Breast epithelium (tissue), 4 donors: ENCODE data around the gene PSMA7. TPM values are rescaled to one million over a fixed set of nuclear protein-coding genes. Genes with fewer than 3 reads are reported as not detected.
A peak's percentile ranks its signal among the peaks of the same experiment; 100 is the strongest.

Source experiments
- DNase-seq, 2 donors: peaks; one replicate each; pipeline ENCODE4 v3.0.0-alpha.2; 2019; ENCODE audit warnings: low spot score in 2 of 2
- H3K27ac ChIP-seq, 2 donors: fragments of 200-600 bp; sonication (generic) in 1 of 2; one replicate each; pipeline ENCODE4 v1.5.1; 2016 to 2019; ENCODE audit warnings: mild to moderate bottlenecking in 1 of 2
- H3K27me3 ChIP-seq, 2 donors: fragments of 200-600 bp; sonication (generic) in 1 of 2; one replicate each; pipeline versions ENCODE4 v1.5.1 to v1.6.0; 2017 to 2019; ENCODE audit warnings: control low read depth in 1 of 2, mild to moderate bottlenecking in 1 of 2
- H3K36me3 ChIP-seq: fragments of 200-600 bp; one replicate; pipeline ENCODE4 v1.5.1; 2019
- H3K4me1 ChIP-seq, 2 donors: fragments of 200-600 bp; sonication (generic); one replicate each; pipeline ENCODE4 v1.5.1; 2016 to 2019; ENCODE audit warnings: control low read depth in 1 of 2
- H3K4me3 ChIP-seq, 3 donors: fragments of 200-600 bp; sonication (generic); 1 replicate in 2 of 3; 2 replicates in 1 of 3; pipeline ENCODE4 v1.5.1; 2016 to 2019; ENCODE audit warnings: mild to moderate bottlenecking in 3 of 3, moderate library complexity in 2 of 3
- H3K9me3 ChIP-seq, 2 donors: fragments of 200-600 bp; sonication (generic) in 1 of 2; one replicate each; pipeline ENCODE4 v1.5.1; 2016 to 2019; ENCODE audit warnings: control low read depth in 1 of 2
- CTCF ChIP-seq, 3 donors: fragments of 450-650 bp; IDR thresholded peaks; one replicate each; pipeline ENCODE4 v1.5.1; 2016 to 2017; ENCODE audit warnings: antibody characterized with exemption in 3 of 3, mild to moderate bottlenecking in 3 of 3, moderate library complexity in 3 of 3
- POLR2A ChIP-seq: fragments of 450-650 bp; IDR thresholded peaks from one replicate; pipeline ENCODE4 v1.6.1; 2016; ENCODE audit warnings: antibody characterized with exemption, mild to moderate bottlenecking, moderate library complexity
- POLR2AphosphoS5 ChIP-seq, 3 donors: sonication (generic); formaldehyde crosslinking; IDR thresholded peaks; one replicate each; pipeline ENCODE4 v1.6.1; 2017; ENCODE audit warnings: antibody characterized with exemption in 3 of 3
- intact Hi-C: fragments of 100-400 bp; cut with DNase I; formaldehyde crosslinking; loops from one replicate; pipeline ENCODE4 v1.15.1; 2023; ENCODE audit warnings: low total_unique reads
- total RNA-seq, 3 donors: library from RNA; depleted of rRNA; stranded (reverse); fragments of >200 nt; gene quantifications; one replicate each; pipeline ENCODE4 v1.1.0, GENCODE V29; 2016

PSMA7 gene
- total RNA-seq, 3 donors from 2014 or later: 200 to 579 (median 380) TPM

- Histone ChIP-seq H3K36me3 (peaks cover 15% of the 10 kb centered on the region), H3K27ac (no peak overlapping the region), H3K27me3 (no peaks in the 10 kb centered on the region), H3K9me3 (no peaks in the 10 kb centered on the region), H3K4me3 (no peak overlapping the region), H3K4me1 (peaks cover 0 to 6% of the 10 kb centered on the region in 2 donors)
- TF ChIP-seq POLR2A (no peak), POLR2AphosphoS5 (IDR thresholded peaks at IDR 0.05) (peak in 1 of 3 donors; percentile 28), CTCF (IDR thresholded peaks at IDR 0.05) (peak in 2 of 3 donors; percentile 62 to 66)
- intact Hi-C loops: no loop called here
- peak; percentile 63 to 70 for DNase-seq
Observed at GRCh38 chr20:62136283-62137091, 6.7 kb downstream of the PSMA7 start.

- H3K9me3 ChIP-seq: no peaks in the 10 kb centered on the region
- intact Hi-C loops: no loop called here
- H3K4me1 ChIP-seq: no peaks in the 10 kb centered on the region
- DNase-seq: no peak
- no peak overlapping the region for H3K4me3 ChIP-seq
- no peaks in the 10 kb centered on the region for H3K27me3 ChIP-seq
- H3K36me3 ChIP-seq: peaks cover 22% of the 10 kb centered on the region
- TF ChIP-seq POLR2A (no peak), CTCF (IDR thresholded peaks at IDR 0.05) (no peak), POLR2AphosphoS5 (IDR thresholded peaks at IDR 0.05) (no peak)
- peak overlapping the region in 1 of 2 donors; percentile 25 for H3K27ac ChIP-seq
Observed at GRCh38 chr20:62135573-62136266, 7.5 kb downstream of the PSMA7 start.

GRCh38 chr20:62134735-62135231 lies 8.4 kb downstream of the PSMA7 start:
- Histone ChIP-seq H3K27me3 (no peaks in the 10 kb centered on the region), H3K27ac (peak overlapping the region in 1 of 2 donors; percentile 68), H3K4me1 (no peaks in the 10 kb centered on the region), H3K36me3 (peaks cover 22% of the 10 kb centered on the region), H3K9me3 (no peaks in the 10 kb centered on the region), H3K4me3 (no peak overlapping the region)
- no peak for TF ChIP-seq POLR2A
- TF ChIP-seq CTCF (IDR thresholded peaks at IDR 0.05): no peak
- no peak for TF ChIP-seq POLR2AphosphoS5 (IDR thresholded peaks at IDR 0.05)
- DNase-seq: no peak
- intact Hi-C loops: no loop called here

DNA sequence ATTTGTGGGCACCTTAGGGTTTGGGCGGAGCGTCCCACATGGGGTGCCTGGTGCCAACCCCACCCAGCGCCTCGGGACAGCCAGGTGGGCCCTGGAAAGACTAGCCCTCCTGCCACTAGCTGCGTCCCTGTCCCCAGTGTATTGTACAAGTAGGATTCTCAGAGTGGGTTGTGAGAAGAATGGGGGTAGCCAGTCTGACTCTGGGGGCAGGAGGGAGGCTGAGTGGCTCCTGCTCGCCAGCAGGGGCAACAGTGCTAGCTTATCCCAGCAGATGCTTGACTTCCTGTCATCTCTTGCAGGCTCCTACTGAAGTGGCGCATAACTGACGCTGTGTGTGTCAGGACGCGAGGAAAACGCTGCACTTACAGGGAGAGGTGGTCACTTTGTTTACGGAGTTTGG lies 9.3 kb downstream of the PSMA7 start:
- Histone ChIP-seq H3K27ac (peak overlapping the region in 1 of 2 donors; percentile 74), H3K9me3 (no peaks in the 10 kb centered on the region), H3K4me1 (no peaks in the 10 kb centered on the region), H3K4me3 (no peak overlapping the region), H3K36me3 (peaks cover 19% of the 10 kb centered on the region), H3K27me3 (no peaks in the 10 kb centered on the region)
- no peak for DNase-seq
- no peak for TF ChIP-seq POLR2A
- TF ChIP-seq POLR2AphosphoS5 (IDR thresholded peaks at IDR 0.05): no peak
- no peak for TF ChIP-seq CTCF (IDR thresholded peaks at IDR 0.05)
- intact Hi-C loops: no loop called here
